ENCODE results near the gene ZKSCAN8.

Gene ZKSCAN8

GRCh38 chr6:28134716-28135115 is 7.0 kb upstream of the ZKSCAN8 start:
- no peak for DNase-seq (ENCODE audit: low spot score)
- TF ChIP-seq CTCF (IDR thresholded peaks at IDR 0.05; ENCODE audit: extremely low read depth, missing control alignments) = no peak

- DNase-seq (ENCODE audit: low spot score) = no peak
- no peak for TF ChIP-seq CTCF (IDR thresholded peaks at IDR 0.05; ENCODE audit: extremely low read depth, missing control alignments)
Measured at GRCh38 chr6:28135393-28135792, 6.3 kb upstream of the ZKSCAN8 start.

GRCh38 chr6:28136585-28137504 is 4.8 kb upstream of the ZKSCAN8 start:
- DNase-seq (ENCODE audit: low spot score) = peak; percentile 70
- no peak for TF ChIP-seq CTCF (IDR thresholded peaks at IDR 0.05; ENCODE audit: extremely low read depth, missing control alignments)

GRCh38 chr6:28137505-28137981 is 4.1 kb upstream of the ZKSCAN8 start:
- DNase-seq (ENCODE audit: low spot score) = peak; percentile 50
- no peak for TF ChIP-seq CTCF (IDR thresholded peaks at IDR 0.05; ENCODE audit: extremely low read depth, missing control alignments)

- DNase-seq (ENCODE audit: low spot score) = no peak
- TF ChIP-seq CTCF (IDR thresholded peaks at IDR 0.05; ENCODE audit: extremely low read depth, missing control alignments) = no peak
Measured at GRCh38 chr6:28139860-28140543, 1.7 kb upstream of the ZKSCAN8 start.

GRCh38 chr6:28140616-28141015 is 1.1 kb upstream of the ZKSCAN8 start:
- no peak for TF ChIP-seq CTCF (IDR thresholded peaks at IDR 0.05; ENCODE audit: extremely low read depth, missing control alignments)
- no peak for DNase-seq (ENCODE audit: low spot score)

- no peak for TF ChIP-seq CTCF (IDR thresholded peaks at IDR 0.05; ENCODE audit: extremely low read depth, missing control alignments)
- DNase-seq (ENCODE audit: low spot score) = no peak
Measured at GRCh38 chr6:28142446-28142845, 763 bp downstream of the ZKSCAN8 start.

Data from GM20000 (cell line).